ENCODE measurements around the gene ZNF91.

The ZNF91 gene

GRCh38 chr19:23315286-23315685 lies 80.0 kb downstream of the ZNF91 start:
- H3K27ac ChIP-seq = no peak overlapping the region
- TF ChIP-seq, protein P1, sequence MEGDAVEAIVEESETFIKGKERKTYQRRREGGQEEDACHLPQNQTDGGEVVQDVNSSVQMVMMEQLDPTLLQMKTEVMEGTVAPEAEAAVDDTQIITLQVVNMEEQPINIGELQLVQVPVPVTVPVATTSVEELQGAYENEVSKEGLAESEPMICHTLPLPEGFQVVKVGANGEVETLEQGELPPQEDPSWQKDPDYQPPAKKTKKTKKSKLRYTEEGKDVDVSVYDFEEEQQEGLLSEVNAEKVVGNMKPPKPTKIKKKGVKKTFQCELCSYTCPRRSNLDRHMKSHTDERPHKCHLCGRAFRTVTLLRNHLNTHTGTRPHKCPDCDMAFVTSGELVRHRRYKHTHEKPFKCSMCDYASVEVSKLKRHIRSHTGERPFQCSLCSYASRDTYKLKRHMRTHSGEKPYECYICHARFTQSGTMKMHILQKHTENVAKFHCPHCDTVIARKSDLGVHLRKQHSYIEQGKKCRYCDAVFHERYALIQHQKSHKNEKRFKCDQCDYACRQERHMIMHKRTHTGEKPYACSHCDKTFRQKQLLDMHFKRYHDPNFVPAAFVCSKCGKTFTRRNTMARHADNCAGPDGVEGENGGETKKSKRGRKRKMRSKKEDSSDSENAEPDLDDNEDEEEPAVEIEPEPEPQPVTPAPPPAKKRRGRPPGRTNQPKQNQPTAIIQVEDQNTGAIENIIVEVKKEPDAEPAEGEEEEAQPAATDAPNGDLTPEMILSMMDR (conservative IDR thresholded peaks at IDR 0.05) = no peak

GRCh38 chr19:23314505-23315251 lies 80.6 kb downstream of the ZNF91 start:
- TF ChIP-seq, protein P1 (conservative IDR thresholded peaks at IDR 0.05) = no peak
- no peak overlapping the region for H3K27ac ChIP-seq

GRCh38 chr19:23313196-23313595 lies 82.1 kb downstream of the ZNF91 start:
- TF ChIP-seq, protein P1 (conservative IDR thresholded peaks at IDR 0.05) = no peak
- H3K27ac ChIP-seq = no peak overlapping the region

- H3K27ac ChIP-seq = no peak overlapping the region
- TF ChIP-seq, protein P1 (conservative IDR thresholded peaks at IDR 0.05) = no peak
These were observed 82.8 kb downstream of the ZNF91 start for GRCh38 chr19:23312515-23312914.

GRCh38 chr19:23311551-23311950 lies 83.7 kb downstream of the ZNF91 start:
- TF ChIP-seq, protein P1 (conservative IDR thresholded peaks at IDR 0.05) = no peak
- no peak overlapping the region for H3K27ac ChIP-seq

GRCh38 chr19:23310729-23311211 lies 84.5 kb downstream of the ZNF91 start:
- TF ChIP-seq, protein P1 (conservative IDR thresholded peaks at IDR 0.05) = no peak

GRCh38 chr19:23309926-23310325 lies 85.3 kb downstream of the ZNF91 start:
- H3K27ac ChIP-seq = no peak overlapping the region
- TF ChIP-seq, protein P1 (conservative IDR thresholded peaks at IDR 0.05) = no peak

More at GRCh38 chr19:23310729-23311211, 84.5 kb downstream of the ZNF91 start:
- H3K27ac ChIP-seq = no peak overlapping the region

All from VCaP (cell line).